Prostate gland (tissue), 2 donors: ENCODE measurements around the gene TMC3. TPM values are rescaled to one million over a fixed set of nuclear protein-coding genes. Genes with fewer than 3 reads are reported as not detected.

Experiments
- DNase-seq: peaks from one replicate; pipeline ENCODE4 v3.0.0-alpha.2; 2019; ENCODE audit warnings: low spot score
- H3K27ac ChIP-seq, 2 donors: fragments of 200-600 bp; sonication (generic); 2 replicates each; pipeline ENCODE4 v1.5.1; 2017 to 2019
- H3K27me3 ChIP-seq: fragments of 200-600 bp; sonication (generic); replicated peaks from 2 replicates; pipeline ENCODE4 v1.5.1; 2019; ENCODE audit not compliant: insufficient read depth
- H3K36me3 ChIP-seq, 2 donors: fragments of 200-600 bp; sonication (generic); 1 replicate in 1 of 2; 2 replicates in 1 of 2; pipeline versions ENCODE4 v1.5.1 to v1.8.1; 2017 to 2019
- H3K4me1 ChIP-seq: fragments of 200-600 bp; sonication (generic); replicated peaks from 2 replicates; pipeline ENCODE4 v1.5.1; 2019
- H3K4me3 ChIP-seq, 2 donors: fragments of 200-600 bp; sonication (generic); 2 replicates each; pipeline ENCODE4 v1.5.1; 2017 to 2019
- H3K9me3 ChIP-seq: fragments of 200-600 bp; sonication (generic); 2 replicates; pipeline ENCODE4 v1.5.1; 2017
- POLR2A ChIP-seq: fragments of 450-650 bp; IDR thresholded peaks from one replicate; pipeline ENCODE4 v1.6.1; 2016; ENCODE audit warnings: antibody characterized with exemption, mild to moderate bottlenecking
- POLR2AphosphoS5 ChIP-seq: sonication (generic); formaldehyde crosslinking; IDR thresholded peaks from one replicate; pipeline ENCODE4 v1.6.1; 2017; ENCODE audit warnings: antibody characterized with exemption
- WGBS: methylation state at CpG from one replicate; pipeline ENCODE4 v1.1.5; 2018; 5-methylcytosine and 5-hydroxymethylcytosine counted together
- intact Hi-C: fragments of 100-400 bp; cut with DNase I; formaldehyde crosslinking; loops from one replicate; pipeline ENCODE4 v1.14.2; 2022
- total RNA-seq, 2 donors: library from RNA; depleted of rRNA; stranded (reverse); fragments of >200 nt; gene quantifications; one replicate each; pipeline ENCODE4 v1.1.0, GENCODE V29; 2016
- TF ChIP-seq, protein P1 (sequence below), 4 experiments: fragments of 200-600 bp in 2 of 4; fragments of 450-650 bp in 2 of 4; sonication (generic) in 2 of 4; IDR thresholded peaks; 1 replicate in 3 of 4; 2 replicates in 1 of 4; pipeline ENCODE4 v1.5.1; 2016 to 2019; ENCODE audit warnings: antibody characterized with exemption in 4 of 4, mild to moderate bottlenecking in 2 of 4, moderate library complexity in 2 of 4

TMC3 gene
- total RNA-seq, 2 donors from 2014 or later, result 0.14 to 0.23 TPM

DNA sequence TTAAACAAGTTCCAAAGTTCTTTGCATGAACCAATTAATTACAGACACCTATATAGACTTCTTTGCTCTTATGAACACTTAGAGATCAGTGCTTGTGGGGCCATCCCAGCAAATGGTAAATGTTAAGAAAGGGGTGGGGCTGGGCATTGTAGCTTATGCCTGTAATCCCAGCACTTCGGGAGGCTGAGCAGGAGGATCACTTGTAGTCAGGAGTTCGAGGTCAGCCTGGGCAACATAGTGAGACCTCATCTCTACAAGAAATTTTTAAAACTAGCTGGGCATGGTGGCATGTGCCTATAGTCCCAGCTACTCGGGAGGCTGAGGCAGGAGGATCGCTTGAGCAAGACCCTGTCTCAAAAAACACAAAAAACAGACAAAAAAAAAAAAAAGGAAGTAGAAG, 30.6 kb downstream of the TMC3 start:
- intact Hi-C loops, result no loop called here
- Histone ChIP-seq H3K27me3 (no peaks in the 10 kb centered on the region), H3K9me3 (no peaks in the 10 kb centered on the region), H3K27ac (no peak overlapping the region), H3K36me3 (no peaks in the 10 kb centered on the region), H3K4me1 (peaks cover 3% of the 10 kb centered on the region), H3K4me3 (no peak overlapping the region)
- TF ChIP-seq POLR2A (no peak), POLR2AphosphoS5 (no peak)
- TF ChIP-seq, protein P1, sequence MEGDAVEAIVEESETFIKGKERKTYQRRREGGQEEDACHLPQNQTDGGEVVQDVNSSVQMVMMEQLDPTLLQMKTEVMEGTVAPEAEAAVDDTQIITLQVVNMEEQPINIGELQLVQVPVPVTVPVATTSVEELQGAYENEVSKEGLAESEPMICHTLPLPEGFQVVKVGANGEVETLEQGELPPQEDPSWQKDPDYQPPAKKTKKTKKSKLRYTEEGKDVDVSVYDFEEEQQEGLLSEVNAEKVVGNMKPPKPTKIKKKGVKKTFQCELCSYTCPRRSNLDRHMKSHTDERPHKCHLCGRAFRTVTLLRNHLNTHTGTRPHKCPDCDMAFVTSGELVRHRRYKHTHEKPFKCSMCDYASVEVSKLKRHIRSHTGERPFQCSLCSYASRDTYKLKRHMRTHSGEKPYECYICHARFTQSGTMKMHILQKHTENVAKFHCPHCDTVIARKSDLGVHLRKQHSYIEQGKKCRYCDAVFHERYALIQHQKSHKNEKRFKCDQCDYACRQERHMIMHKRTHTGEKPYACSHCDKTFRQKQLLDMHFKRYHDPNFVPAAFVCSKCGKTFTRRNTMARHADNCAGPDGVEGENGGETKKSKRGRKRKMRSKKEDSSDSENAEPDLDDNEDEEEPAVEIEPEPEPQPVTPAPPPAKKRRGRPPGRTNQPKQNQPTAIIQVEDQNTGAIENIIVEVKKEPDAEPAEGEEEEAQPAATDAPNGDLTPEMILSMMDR (IDR thresholded peaks at IDR 0.05), result no peak
- 96% methylated on average over 4 of the region's 4 CpGs for WGBS
- no peak for DNase-seq

DNA sequence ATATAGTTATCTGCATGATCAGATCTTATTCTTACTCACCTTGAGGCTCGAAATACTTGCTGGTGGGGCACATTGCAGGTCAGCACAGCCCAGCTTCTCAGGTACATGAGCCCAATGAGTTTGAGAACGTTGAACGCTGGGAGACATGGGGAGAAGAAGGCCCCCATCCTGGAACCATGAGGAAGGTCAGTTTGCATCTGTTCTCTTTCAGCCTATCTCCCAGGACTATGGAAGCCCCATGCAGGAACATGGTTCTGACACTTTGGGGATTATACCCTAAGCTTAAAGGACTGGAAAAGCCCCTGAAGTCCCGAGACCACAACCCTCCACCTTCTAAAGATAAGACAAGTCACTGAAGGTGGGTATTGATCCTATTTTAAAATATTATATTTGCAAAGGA, 32.7 kb downstream of the TMC3 start:
- H3K4me1 ChIP-seq, result peaks cover 4% of the 10 kb centered on the region
- intact Hi-C loops, result no loop called here
- no peaks in the 10 kb centered on the region for H3K27me3 ChIP-seq
- H3K4me3 ChIP-seq, result no peak overlapping the region
- no peaks in the 10 kb centered on the region for H3K9me3 ChIP-seq
- 92% methylated on average over 4 of the region's 4 CpGs for WGBS
- no peak for TF ChIP-seq POLR2A
- no peak for TF ChIP-seq POLR2AphosphoS5
- TF ChIP-seq, protein P1 (IDR thresholded peaks at IDR 0.05), result no peak
- no peak for DNase-seq
- H3K36me3 ChIP-seq, result no peaks in the 10 kb centered on the region
- no peak overlapping the region for H3K27ac ChIP-seq

DNA sequence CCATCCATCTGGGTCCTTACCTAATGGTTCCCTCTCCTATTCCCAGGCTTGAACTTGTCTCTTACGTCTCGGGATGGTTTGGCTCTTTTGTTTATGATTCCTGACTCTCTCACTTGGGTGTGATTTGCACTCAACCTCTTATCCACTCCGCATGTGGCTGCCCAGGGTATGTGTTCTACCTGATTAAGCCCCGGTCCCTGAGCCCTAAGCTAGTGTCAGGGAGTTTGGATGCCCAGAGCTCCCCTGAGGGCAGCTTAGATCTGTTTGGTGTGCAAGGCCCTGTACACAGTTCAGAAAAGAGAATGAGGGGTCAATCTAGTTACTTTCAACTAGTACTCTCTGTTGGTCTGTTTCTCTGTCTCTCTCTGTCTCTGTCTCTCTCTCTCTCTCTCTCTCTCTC, 34.2 kb downstream of the TMC3 start:
- TF ChIP-seq, protein P1 (IDR thresholded peaks at IDR 0.05), result no peak
- Histone ChIP-seq H3K4me1 (peaks cover 4% of the 10 kb centered on the region), H3K36me3 (no peaks in the 10 kb centered on the region), H3K9me3 (no peaks in the 10 kb centered on the region), H3K27me3 (no peaks in the 10 kb centered on the region), H3K4me3 (no peak overlapping the region), H3K27ac (no peak overlapping the region)
- DNase-seq, result no peak
- WGBS, result 49% methylated on average over 4 of the region's 4 CpGs
- intact Hi-C loops, result loop anchor here (5.0 to 10.0 kb wide), 2 partner anchors 37 to 65 kb away; no protein-coding TSS in a partner anchor

DNA sequence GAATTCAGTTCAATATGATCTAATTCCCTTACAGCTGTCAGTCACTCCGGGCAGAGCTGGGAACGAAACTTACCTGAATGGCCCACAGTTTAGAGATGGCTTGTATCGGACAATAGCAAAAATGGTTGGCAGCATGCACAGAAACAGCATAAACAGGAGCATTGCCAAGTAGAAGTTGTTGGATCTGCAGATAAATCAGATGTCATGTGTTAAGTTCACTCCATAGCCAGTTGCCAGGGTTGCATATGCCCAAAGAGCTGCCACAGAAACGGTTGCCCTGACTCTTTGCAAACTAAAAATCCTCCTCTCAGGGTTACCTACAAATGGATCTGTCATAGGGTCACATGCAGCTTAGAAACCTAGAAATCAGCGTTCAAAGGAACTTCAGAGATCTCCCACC, 34.7 kb downstream of the TMC3 start:
- Histone ChIP-seq H3K36me3 (no peaks in the 10 kb centered on the region), H3K9me3 (no peaks in the 10 kb centered on the region), H3K27ac (no peak overlapping the region), H3K4me3 (no peak overlapping the region), H3K4me1 (peaks cover 4% of the 10 kb centered on the region), H3K27me3 (no peaks in the 10 kb centered on the region)
- 28% methylated on average over 5 of the region's 5 CpGs for WGBS
- intact Hi-C loops, result loop anchor here (5.0 to 10.0 kb wide), 2 partner anchors 38 to 65 kb away; no protein-coding TSS in a partner anchor
- no peak for DNase-seq
- TF ChIP-seq POLR2A (no peak), POLR2AphosphoS5 (no peak)
- TF ChIP-seq, protein P1 (IDR thresholded peaks at IDR 0.05), result no peak

DNA sequence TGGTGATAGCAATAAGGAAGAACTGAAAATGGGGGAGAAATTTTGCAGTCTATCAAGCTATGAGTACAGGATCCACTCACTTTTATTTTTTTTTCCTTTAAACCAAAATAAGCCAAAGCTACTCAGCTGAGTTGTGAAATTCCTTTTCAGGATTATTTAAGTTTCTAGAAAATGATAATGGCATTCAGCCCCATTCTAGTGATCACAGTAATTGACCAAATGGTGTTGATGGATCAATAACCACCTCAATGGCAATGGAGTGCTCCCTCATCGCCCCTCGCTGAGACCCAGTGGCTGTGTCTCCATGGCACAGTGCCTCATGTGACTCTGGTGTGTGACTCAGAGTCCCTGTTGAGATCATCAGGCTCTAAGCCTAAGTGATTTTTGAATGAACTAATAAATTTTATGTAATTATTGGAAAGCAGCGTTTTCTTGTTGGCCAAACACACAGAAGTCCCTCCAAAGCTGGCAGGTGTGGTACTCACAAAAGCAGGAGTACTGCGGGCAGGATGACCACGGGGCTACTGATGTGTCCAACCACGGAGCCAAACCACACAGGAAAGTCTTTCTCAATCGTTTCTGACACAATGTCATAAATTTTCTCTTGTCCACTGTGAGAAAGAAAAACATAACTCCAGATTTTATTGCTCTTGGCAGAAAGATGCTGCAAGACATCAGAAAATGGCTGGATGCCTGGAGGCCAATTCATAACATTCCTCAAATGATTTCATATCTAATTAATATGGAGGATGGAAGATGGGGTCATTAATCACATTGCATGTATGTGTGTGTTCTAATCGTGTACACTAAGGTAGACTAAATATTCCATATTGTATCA, 35.6 kb downstream of the TMC3 start:
- peak overlapping the region; percentile 21 to 28 for H3K27ac ChIP-seq
- 15% methylated on average over 8 of the region's 8 CpGs for WGBS

More for the DNA sequence above, 35.6 kb downstream of the TMC3 start:
- Histone ChIP-seq H3K9me3 (no peaks in the 10 kb centered on the region), H3K4me1 (peaks cover 4% of the 10 kb centered on the region), H3K27me3 (no peaks in the 10 kb centered on the region), H3K36me3 (no peaks in the 10 kb centered on the region), H3K4me3 (no peak overlapping the region)
- peak; percentile 73 for DNase-seq
- TF ChIP-seq, protein P1 (IDR thresholded peaks at IDR 0.05), result no peak
- TF ChIP-seq POLR2AphosphoS5, result peak; percentile 90
- intact Hi-C loops, result loop anchor here (5.0 to 10.0 kb wide), 2 partner anchors 39 to 64 kb away; no protein-coding TSS in a partner anchor
